Erythroblast (primary cell): ENCODE measurements around the gene ZEB2.

ENCODE experiments used
- GATA1 ChIP-seq: IDR thresholded peaks from 2 replicates; pipeline ENCODE4 v1.6.1; 2011; ENCODE audit warnings: low read depth, mild to moderate bottlenecking, control low read depth, low read length, moderate library complexity
- POLR2A ChIP-seq: IDR thresholded peaks from 2 replicates; pipeline ENCODE4 v1.6.1; 2011; ENCODE audit warnings: mild to moderate bottlenecking, low read length

- TF ChIP-seq POLR2A (no peak), GATA1 (no peak)
Measured at GRCh38 chr2:144472911-144473310, 47.0 kb downstream of the ZEB2 start.
